ENCODE data around the gene BSDC1.

BSDC1 gene

GRCh38 chr1:32393832-32394140 is 455 bp downstream of the BSDC1 start:
- DNase-seq (ENCODE audit: low read depth): no peak

DNA sequence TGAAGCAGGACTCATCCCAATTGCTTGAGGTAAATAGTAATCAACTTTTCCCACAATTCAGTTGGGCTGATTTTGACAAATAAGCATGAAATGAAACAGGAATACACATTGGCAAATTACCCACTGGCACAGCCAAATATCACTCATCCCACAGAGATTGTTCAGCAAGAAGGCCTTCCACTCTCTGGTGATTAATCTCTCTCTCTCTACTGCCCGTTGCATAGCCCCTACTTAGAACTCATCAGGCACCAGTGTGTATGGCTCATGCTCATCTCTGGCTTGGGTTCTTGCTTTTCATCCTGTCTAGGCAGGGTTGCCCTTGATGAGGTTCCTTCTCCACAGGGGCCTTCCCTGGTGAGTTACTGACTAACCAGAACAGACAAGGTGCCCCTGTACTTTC is 1.1 kb downstream of the BSDC1 start:
- DNase-seq (ENCODE audit: low read depth): no peak

DNA sequence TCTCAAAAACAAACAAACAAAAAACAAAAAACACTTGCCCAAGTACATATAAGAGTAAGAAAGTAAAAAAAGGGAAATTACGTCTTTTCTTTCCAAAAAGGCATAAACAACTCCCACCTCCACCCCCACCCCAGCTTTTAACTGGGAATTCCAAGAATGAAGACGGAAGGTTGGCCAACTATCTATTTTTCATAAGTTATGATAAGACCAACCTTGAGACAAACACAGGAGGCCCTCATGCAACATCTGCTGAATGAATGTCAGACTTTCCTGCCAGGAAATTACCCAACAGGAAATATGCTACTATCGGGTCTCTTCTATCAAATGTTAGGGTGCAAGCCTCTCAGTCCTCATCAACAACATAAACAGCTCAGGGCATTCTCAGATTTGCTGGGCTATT is 1.9 kb downstream of the BSDC1 start:
- DNase-seq (ENCODE audit: low read depth): no peak

- no peak for DNase-seq (ENCODE audit: low read depth)
These were observed 3.1 kb downstream of the BSDC1 start for GRCh38 chr1:32390904-32391870.

DNA sequence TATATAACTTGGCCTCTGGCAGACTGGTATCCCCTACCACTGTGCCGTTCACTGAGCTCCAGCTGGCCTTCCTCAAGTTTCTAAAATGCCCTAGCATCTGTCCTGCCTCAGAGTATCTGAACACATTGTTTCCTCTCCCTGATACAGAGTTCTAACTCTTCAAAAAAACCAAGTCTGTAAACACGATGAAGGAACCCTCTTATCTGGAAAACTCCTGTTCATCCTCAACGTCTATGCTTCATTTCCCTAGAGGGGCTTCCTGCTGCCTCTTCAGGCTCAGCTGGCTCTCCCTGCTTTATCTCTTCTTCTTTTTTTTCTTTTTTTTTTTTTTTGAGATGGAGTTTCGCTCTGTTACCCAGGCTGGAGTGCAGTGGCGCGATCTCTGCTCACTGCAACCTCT is 5.6 kb downstream of the BSDC1 start:
- DNase-seq (ENCODE audit: low read depth): no peak

DNA sequence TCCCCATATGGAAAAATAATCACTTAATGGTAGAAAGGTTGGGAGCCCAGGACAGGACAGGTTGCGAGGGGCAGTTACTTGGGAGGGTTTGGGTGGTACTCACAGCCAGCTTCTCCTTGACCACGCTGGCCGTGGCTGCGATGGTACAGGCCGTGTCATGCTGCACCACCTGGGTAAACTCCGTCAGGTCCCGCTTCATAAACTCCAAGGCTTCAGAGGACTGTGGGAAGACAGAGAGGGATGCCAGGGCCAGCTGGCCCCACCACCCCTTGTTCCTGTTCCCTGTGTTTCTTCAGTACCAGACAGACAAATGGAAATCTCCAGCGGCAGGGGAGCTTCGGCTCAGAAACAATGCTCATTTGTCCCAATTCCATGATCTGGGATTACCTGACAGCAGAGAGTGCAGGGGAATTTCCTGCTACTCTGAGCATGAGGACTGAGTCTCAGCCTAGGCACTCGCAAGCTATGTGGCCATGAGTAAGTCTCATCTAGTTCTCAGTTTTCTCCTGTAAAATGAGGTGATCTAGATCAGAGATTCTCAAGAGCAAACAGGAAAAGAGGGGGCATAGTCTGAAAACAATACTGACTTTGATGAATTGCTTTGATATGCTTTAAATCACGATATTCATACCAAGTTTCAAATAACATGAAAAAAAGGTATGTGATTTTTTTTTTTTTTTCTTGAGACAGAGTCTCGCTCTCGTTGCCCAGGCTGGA is 7.4 kb downstream of the BSDC1 start:
- DNase-seq (ENCODE audit: low read depth): no peak

GRCh38 chr1:32380057-32380456 is 14.2 kb downstream of the BSDC1 start:
- no peak for DNase-seq (ENCODE audit: low read depth)

GRCh38 chr1:32377541-32378220 is 16.6 kb downstream of the BSDC1 start:
- DNase-seq (ENCODE audit: low read depth): no peak

DNA sequence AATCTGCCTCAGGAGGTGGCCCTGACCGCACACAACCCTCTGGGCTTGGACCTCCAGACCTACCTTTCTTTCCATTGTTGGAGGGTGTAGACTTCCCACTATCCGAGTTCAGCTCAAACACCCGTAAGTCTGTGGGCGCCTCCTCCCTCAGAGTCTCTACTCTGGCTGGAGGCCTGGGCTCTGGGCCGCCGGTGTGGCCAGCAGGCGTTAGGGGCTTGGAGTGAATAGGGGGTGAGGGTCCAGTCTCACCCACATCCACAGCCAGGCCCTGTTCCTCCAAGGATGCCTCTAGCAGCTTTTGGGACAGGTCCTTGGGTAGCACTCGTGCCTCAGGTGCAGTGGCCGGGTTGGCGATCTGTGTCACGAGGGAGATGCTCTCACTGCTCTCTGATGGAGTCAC is 18.0 kb downstream of the BSDC1 start:
- DNase-seq (ENCODE audit: low read depth): no peak

DNA sequence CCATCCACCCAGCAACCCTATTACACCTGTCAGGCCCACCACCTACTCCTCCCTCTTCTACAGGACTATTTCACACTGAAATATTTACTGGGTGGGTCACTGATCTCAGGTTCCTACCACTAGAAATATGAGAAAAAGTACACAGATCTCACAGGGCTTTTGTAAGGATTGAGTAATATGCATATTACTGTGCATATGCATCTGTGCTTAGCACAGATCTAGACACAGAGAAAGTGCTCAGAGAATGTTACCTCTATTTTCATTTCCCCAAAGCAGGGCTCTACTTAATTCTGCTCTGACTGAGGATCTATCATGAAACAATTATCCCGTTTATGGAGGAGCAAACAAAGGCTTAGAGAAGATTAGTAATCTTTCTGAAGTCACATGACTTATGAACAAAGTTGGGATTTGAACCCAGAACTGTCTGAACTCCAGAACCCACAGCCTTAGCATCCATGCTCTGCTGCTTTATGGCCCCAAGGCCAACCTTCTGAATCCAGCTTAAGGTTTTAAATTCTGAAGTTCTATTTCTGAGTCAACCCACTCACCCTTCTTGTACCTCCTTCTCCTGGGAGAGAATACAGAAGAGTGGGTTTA is 20.1 kb downstream of the BSDC1 start:
- no peak for DNase-seq (ENCODE audit: low read depth)

GRCh38 chr1:32372149-32372756 is 22.0 kb downstream of the BSDC1 start:
- DNase-seq (ENCODE audit: low read depth): no peak

- DNase-seq (ENCODE audit: low read depth): no peak
These were observed 26.2 kb downstream of the BSDC1 start for GRCh38 chr1:32367912-32368635.

DNA sequence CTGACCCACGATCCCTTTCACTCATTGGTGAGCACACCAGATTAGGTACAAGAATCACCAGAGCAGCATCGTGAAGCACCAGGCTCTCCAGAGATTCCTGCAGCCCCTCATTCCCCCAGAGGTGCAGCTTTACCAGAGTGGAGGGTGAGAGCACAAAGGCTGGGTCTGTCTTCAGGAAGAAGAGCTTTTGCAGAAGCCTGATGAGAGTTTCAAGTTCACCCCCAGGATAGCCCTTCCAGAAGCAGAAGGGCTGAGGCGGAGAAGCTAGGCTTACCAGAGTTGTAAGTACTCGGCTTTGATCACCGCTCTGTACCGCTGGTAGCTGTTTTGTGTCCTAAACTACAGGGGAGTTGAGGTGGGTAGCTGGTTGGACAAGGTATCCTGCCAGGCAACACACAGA is 28.8 kb downstream of the BSDC1 start:
- DNase-seq (ENCODE audit: low read depth): no peak

DNA sequence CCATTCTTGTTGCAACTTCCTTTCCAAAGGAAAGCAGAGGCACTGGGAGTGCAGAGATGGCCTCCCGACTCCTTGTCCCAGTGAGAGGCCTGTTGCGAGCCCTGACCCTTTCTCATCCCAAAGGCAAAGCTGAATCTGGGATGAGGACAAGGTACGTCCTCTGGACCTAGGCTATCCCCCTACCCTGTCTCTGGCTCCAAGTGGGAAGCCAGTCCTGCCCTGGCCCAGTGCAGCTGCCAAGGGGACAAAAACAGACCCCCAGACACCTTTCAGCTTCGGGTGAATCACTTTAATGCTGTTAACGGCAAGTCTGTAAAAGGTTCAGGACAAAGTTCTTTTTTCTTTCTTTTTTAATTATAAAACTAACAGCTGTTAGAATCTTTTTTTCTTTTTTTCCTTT is 29.4 kb downstream of the BSDC1 start:
- DNase-seq (ENCODE audit: low read depth): no peak

- no peak for DNase-seq (ENCODE audit: low read depth)
These were observed 30.5 kb downstream of the BSDC1 start for GRCh38 chr1:32363713-32364112.

GRCh38 chr1:32362474-32363313 is 31.5 kb downstream of the BSDC1 start, which contains the start of the genes FAM229A and TSSK3:
Gene FAM229A (minus strand): TSS chr1:32362485. CDS start chr1:32362091, 394 bp downstream.
Gene TSSK3 (plus strand): TSS chr1:32362539. CDS start chr1:32362702, 163 bp downstream.
- DNase-seq (ENCODE audit: low read depth): no peak

GRCh38 chr1:32361674-32362473 is 32.4 kb downstream of the BSDC1 start:
- DNase-seq (ENCODE audit: low read depth): no peak

GRCh38 chr1:32361308-32361673 is 33.0 kb downstream of the BSDC1 start:
- DNase-seq (ENCODE audit: low read depth): no peak

DNA sequence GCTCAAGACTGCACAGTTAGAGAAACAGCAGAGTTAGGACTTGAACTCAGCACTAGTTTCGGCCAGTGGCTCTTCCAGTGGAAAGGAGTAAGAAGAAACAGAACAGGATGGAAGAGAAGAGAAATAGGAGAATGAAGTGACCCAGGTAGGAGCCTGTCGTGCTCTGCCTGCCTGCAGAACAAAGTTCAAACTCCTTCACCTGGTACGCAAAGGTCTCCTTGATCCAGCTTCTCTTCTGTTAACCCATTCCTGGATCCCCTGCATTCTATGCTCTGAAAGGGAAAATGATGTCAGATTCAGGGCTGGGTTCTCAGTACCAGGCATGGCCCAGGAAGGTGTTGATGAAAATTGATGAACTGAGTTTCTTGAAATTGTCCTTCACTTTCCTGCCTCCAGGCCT is 35.8 kb downstream of the BSDC1 start:
- no peak for DNase-seq (ENCODE audit: low read depth)

Data from HS-5 (cell line).